IMR-90 (cell line): ENCODE results near the gene MEIOB. TPM values are rescaled to one million over a fixed set of nuclear protein-coding genes. Genes with fewer than 3 reads are reported as not detected.

Experiments
- ATAC-seq: fragments of 200-7000 bp; cut with Tn5 transposase; 2 replicates; pipeline ENCODE4 v1.9.1; 2020; ENCODE audit warnings: low read depth, mild to moderate bottlenecking, moderate library complexity
- BruUV-seq: library from RNA; stranded (reverse); fragments of 400-500 nt; replicated peaks from 2 replicates; lab custom pipeline; 2021; lab: Mats Ljungman, UMichigan
- CTCF ChIA-PET: fragments of 300-600 bp; formaldehyde crosslinking; extraction: SDS; loops from one replicate; lab custom pipeline; 2021; ENCODE audit warnings: antibody characterized with exemption; lab: Yijun Ruan, JAX
- POLR2A ChIA-PET: fragments of 300-600 bp; sonication (Branson Sonifier 250); formaldehyde crosslinking; loops from one replicate; lab custom pipeline; 2022; ENCODE audit warnings: antibody characterized with exemption; ENCODE audit not compliant: unreplicated experiment; lab: Charles Lee
- DNase-seq: peaks from one replicate; pipeline ENCODE4 v3.0.0; 2013
- H2AFZ ChIP-seq: replicated peaks from 2 replicates; pipeline ENCODE3; 2013; ENCODE audit warnings: low read length, mild to moderate bottlenecking; ENCODE audit not compliant: poor library complexity
- H2AK5ac ChIP-seq: 2 replicates; pipeline ENCODE4 v1.6.1; 2013; ENCODE audit warnings: low read depth, low read length, inconsistent platforms
- H2AK9ac ChIP-seq: replicated peaks from 2 replicates; pipeline ENCODE3; 2013; ENCODE audit warnings: mild to moderate bottlenecking, low read depth, low read length, moderate library complexity; ENCODE audit not compliant: poor library complexity
- H2BK120ac ChIP-seq: 2 replicates; pipeline ENCODE4 v1.6.1; 2013; ENCODE audit warnings: low read depth, low read length, inconsistent platforms
- H2BK15ac ChIP-seq: 3 replicates; pipeline ENCODE4 v1.6.1; 2013; ENCODE audit warnings: low read depth, low read length, inconsistent platforms
- H2BK20ac ChIP-seq: 2 replicates; pipeline ENCODE4 v1.6.1; 2013; ENCODE audit warnings: low read depth, mild to moderate bottlenecking, inconsistent platforms, low read length, moderate library complexity
- H2BK5ac ChIP-seq: 2 replicates; pipeline ENCODE4 v1.6.1; 2013; ENCODE audit warnings: mild to moderate bottlenecking, low read depth, low read length, inconsistent platforms; ENCODE audit not compliant: poor library complexity, severe bottlenecking
- H3K14ac ChIP-seq: replicated peaks from 2 replicates; pipeline ENCODE4 v1.6.1; 2013; ENCODE audit warnings: low read depth, low read length, inconsistent platforms
- H3K18ac ChIP-seq: 2 replicates; pipeline ENCODE4 v1.6.1; 2013; ENCODE audit warnings: low read depth, low read length, control low read depth
- H3K23ac ChIP-seq: 2 replicates; pipeline ENCODE4 v1.6.1; 2013; ENCODE audit warnings: low read depth, low read length, inconsistent platforms
- H3K27ac ChIP-seq: 2 replicates; pipeline ENCODE4 v1.5.1; 2013; ENCODE audit warnings: mild to moderate bottlenecking, control low read depth, low read length; ENCODE audit not compliant: insufficient read depth
- H3K27me3 ChIP-seq: 2 replicates; pipeline ENCODE4 v1.6.1; 2013; ENCODE audit warnings: low read length; ENCODE audit not compliant: control insufficient read depth, insufficient read depth
- H3K36me3 ChIP-seq: 2 replicates; pipeline ENCODE4 v1.6.1; 2013; ENCODE audit warnings: low read length, mixed read lengths; ENCODE audit not compliant: control insufficient read depth, insufficient read depth
- H3K4ac ChIP-seq: 2 replicates; pipeline ENCODE4 v1.6.1; 2013; ENCODE audit warnings: low read depth, low read length, inconsistent platforms
- H3K4me1 ChIP-seq: 2 replicates; pipeline ENCODE4 v1.6.1; 2013; ENCODE audit warnings: low read length, mixed read lengths; ENCODE audit not compliant: control insufficient read depth, insufficient read depth
- H3K4me2 ChIP-seq: 2 replicates; pipeline ENCODE4 v1.6.1; 2013; ENCODE audit warnings: low read depth, mild to moderate bottlenecking, control low read depth, low read length, moderate library complexity
- H3K4me3 ChIP-seq: 2 replicates; pipeline ENCODE4 v1.5.1; 2013; ENCODE audit warnings: low read depth, mild to moderate bottlenecking, control low read depth, low read length, moderate library complexity; ENCODE audit not compliant: insufficient read depth
- H3K56ac ChIP-seq: 2 replicates; pipeline ENCODE4 v1.6.1; 2013; ENCODE audit warnings: low read length, inconsistent platforms; ENCODE audit not compliant: insufficient read depth; ENCODE audit errors: extremely low read depth
- H3K79me1 ChIP-seq, 2 experiments: 2 replicates each; pipeline ENCODE4 v1.6.1; 2013; ENCODE audit warnings: low read length in 2 of 2, inconsistent platforms in 1 of 2, low read depth in 1 of 2
- H3K9ac ChIP-seq: 2 replicates; pipeline ENCODE4 v1.6.1; 2013; ENCODE audit warnings: low read depth, low read length, control low read depth
- H3K9me1 ChIP-seq: 2 replicates; pipeline ENCODE4 v1.6.1; 2013; ENCODE audit warnings: low read length, inconsistent platforms; ENCODE audit not compliant: insufficient read depth
- H3K9me3 ChIP-seq: 2 replicates; pipeline ENCODE4 v1.6.1; 2013; ENCODE audit warnings: low read length; ENCODE audit not compliant: control insufficient read depth, insufficient read depth
- H4K20me1 ChIP-seq: 2 replicates; pipeline ENCODE4 v1.6.1; 2013; ENCODE audit warnings: low read length, inconsistent platforms; ENCODE audit not compliant: insufficient read depth
- H4K5ac ChIP-seq: 2 replicates; pipeline ENCODE4 v1.6.1; 2013; ENCODE audit warnings: mild to moderate bottlenecking, low read depth, low read length, control low read depth
- H4K8ac ChIP-seq, 2 experiments: 2 replicates each; pipeline ENCODE4 v1.6.1; 2013; ENCODE audit warnings: low read depth in 2 of 2, low read length in 2 of 2, control low read depth in 1 of 2, inconsistent platforms in 1 of 2
- H4K91ac ChIP-seq: 2 replicates; pipeline ENCODE4 v1.6.1; 2013; ENCODE audit warnings: low read depth, low read length, inconsistent platforms; ENCODE audit not compliant: insufficient read depth
- BHLHE40 ChIP-seq: fragments of 150-350 bp; IDR thresholded peaks from 2 replicates; pipeline ENCODE4 v1.6.1; 2016; ENCODE audit warnings: mild to moderate bottlenecking, low read depth, low read length
- CEBPB ChIP-seq: IDR thresholded peaks from 2 replicates; pipeline ENCODE4 v1.6.1; 2012; ENCODE audit warnings: low read depth, low read length, improper control_type of control experiment
- CHD1 ChIP-seq: IDR thresholded peaks from 2 replicates; pipeline ENCODE4 v1.6.1; 2012; ENCODE audit warnings: low read depth, low read length, improper control_type of control experiment
- FOS ChIP-seq: fragments of 150-350 bp; IDR thresholded peaks from 2 replicates; pipeline ENCODE4 v1.6.1; 2016; ENCODE audit warnings: low read depth, low read length
- MAFK ChIP-seq: IDR thresholded peaks from 2 replicates; pipeline ENCODE4 v1.6.1; 2012; ENCODE audit warnings: low read depth, low read length, improper control_type of control experiment
- MAZ ChIP-seq: IDR thresholded peaks from 2 replicates; pipeline ENCODE4 v1.6.1; 2012; ENCODE audit warnings: low read depth, mild to moderate bottlenecking, low read length, improper control_type of control experiment, moderate library complexity, borderline replicate concordance
- MXI1 ChIP-seq: IDR thresholded peaks from 2 replicates; pipeline ENCODE4 v1.6.1; 2012; ENCODE audit warnings: low read depth, mild to moderate bottlenecking, low read length, moderate library complexity, borderline replicate concordance
- NFE2L2 ChIP-seq: fragments of 150-350 bp; IDR thresholded peaks from 2 replicates; pipeline ENCODE4 v1.6.1; 2016; ENCODE audit warnings: low read depth, mild to moderate bottlenecking, low read length
- POLR2A ChIP-seq: IDR thresholded peaks from 2 replicates; pipeline ENCODE4 v1.6.1; 2012; ENCODE audit warnings: mild to moderate bottlenecking, low read depth, low read length
- RAD21 ChIP-seq: IDR thresholded peaks from 2 replicates; pipeline ENCODE4 v1.6.1; 2012; ENCODE audit warnings: low read length, improper control_type of control experiment
- RCOR1 ChIP-seq: IDR thresholded peaks from 2 replicates; pipeline ENCODE4 v1.6.1; 2012; ENCODE audit warnings: mild to moderate bottlenecking, low read length, improper control_type of control experiment; ENCODE audit not compliant: insufficient replicate concordance
- RFX5 ChIP-seq: IDR thresholded peaks from 2 replicates; pipeline ENCODE4 v1.8.0; 2012; ENCODE audit warnings: low read depth, mild to moderate bottlenecking, low read length, moderate library complexity
- SMC3 ChIP-seq: fragments of 150-350 bp; IDR thresholded peaks from 2 replicates; pipeline ENCODE4 v1.6.1; 2016; ENCODE audit warnings: low read depth, mild to moderate bottlenecking, antibody characterized with exemption, low read length, moderate library complexity
- WGBS, 2 experiments: methylation state at CpG; one replicate each; pipeline versions ENCODE4 v1.1.5 to v1.1.7; 2013; ENCODE audit warnings: missing lambda C conversion rate in 2 of 2; ENCODE audit not compliant: insufficient read length in 1 of 2; ENCODE audit errors: extremely low coverage in 2 of 2; 5-methylcytosine and 5-hydroxymethylcytosine counted together
- dilution Hi-C: fragments of 300-500 bp; cut with HindIII; formaldehyde crosslinking; loops from one replicate; pipeline ENCODE4 v1.14.3; 2018; ENCODE audit warnings: low sequenced_read_pairs; ENCODE audit not compliant: unreplicated experiment
- in situ Hi-C: fragments of 300-500 bp; cut with MboI; formaldehyde crosslinking; loops from 3 replicates; pipeline ENCODE4 v1.14.3; 2019; ENCODE audit warnings: low sequenced_read_pairs, inconsistent platforms, mixed read lengths
- intact Hi-C: fragments of 100-400 bp; cut with micrococcal nuclease; formaldehyde crosslinking; loops from 2 replicates; pipeline ENCODE4 v1.10.0; 2022
- polyA plus RNA-seq, 3 experiments: library from polyadenylated mRNA; depleted of rRNA; stranded (reverse); fragments of >200 nt; gene quantifications; 2 replicates each; pipeline ENCODE4 v1.2.3, GENCODE V29; 2012; ENCODE audit warnings: low replicate concordance in 1 of 3
- total RNA-seq: library from RNA; depleted of rRNA; stranded (reverse); fragments of >200 nt; gene quantifications from 2 replicates; pipeline ENCODE4 v1.2.3, GENCODE V29; 2012
- TF ChIP-seq, protein P1 (sequence below): fragments of 150-350 bp; IDR thresholded peaks from 2 replicates; pipeline ENCODE4 v1.6.1; 2017; ENCODE audit warnings: mild to moderate bottlenecking, antibody characterized with exemption, low read length, low read depth
- TF ChIP-seq, protein P2 (sequence below): fragments of 150-350 bp; IDR thresholded peaks from 2 replicates; pipeline ENCODE4 v1.6.1; 2016; ENCODE audit warnings: low read depth, mild to moderate bottlenecking, low read length, moderate library complexity, borderline replicate concordance
- TF ChIP-seq, protein P3 (sequence below): conservative IDR thresholded peaks from 2 replicates; pipeline ENCODE4 v1.5.1; 2012; ENCODE audit warnings: mild to moderate bottlenecking, low read depth, low read length, improper control_type of control experiment

The MEIOB gene
- total and polyA plus RNA-seq, 2 of the 4 experiments (the other 2 are of a cell fraction), result 0.14 TPM; not detected in 1

DNA sequence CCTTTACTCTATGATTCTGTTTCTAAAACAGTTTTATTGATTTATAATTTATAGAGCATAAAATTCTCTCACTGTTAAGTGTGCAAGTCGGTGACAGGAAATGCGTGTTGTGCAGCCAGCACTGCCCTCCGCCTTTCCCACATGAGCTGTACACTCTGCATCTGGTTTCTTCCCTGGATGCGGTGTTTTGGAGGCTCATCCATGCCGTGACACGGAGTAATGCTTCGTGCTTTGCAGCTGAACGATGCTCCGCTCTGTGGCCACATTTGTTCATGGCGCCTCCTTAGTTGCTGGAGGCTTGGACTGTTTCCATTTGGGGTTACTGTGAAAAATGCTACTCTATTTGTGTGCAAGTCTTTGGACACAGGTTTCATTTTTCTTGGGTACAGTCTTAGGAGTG lies 71.3 kb downstream of the MEIOB start:
- CTCF ChIA-PET, result no interaction called here
- WGBS, 2 experiments, result no CpG with 5 or more reads among the region's 10 CpGs

More for the DNA sequence above, 71.3 kb downstream of the MEIOB start:
- no peak overlapping the region for H4K5ac ChIP-seq
- H3K9me1 ChIP-seq, result no peaks in the 10 kb centered on the region
- peaks cover 5% of the 10 kb centered on the region; the same call in 1 of the 2 replicates for H3K9me3 ChIP-seq
- no peak overlapping the region for H3K56ac ChIP-seq
- H2AK5ac ChIP-seq, result no peak overlapping the region
- H3K27ac ChIP-seq, result no peak overlapping the region
- no peak overlapping the region for H2BK120ac ChIP-seq
- POLR2A ChIA-PET, result no interaction called here
- no peak overlapping the region for H4K91ac ChIP-seq
- H3K79me1 ChIP-seq, result no peaks in the 10 kb centered on the region
- no peak overlapping the region for H2BK20ac ChIP-seq
- no peak overlapping the region for H3K9ac ChIP-seq
- H2AK9ac ChIP-seq, result no peak overlapping the region
- H3K27me3 ChIP-seq, result no peaks in the 10 kb centered on the region
- H2AFZ ChIP-seq, result no peak overlapping the region
- in situ Hi-C loops (no loop called here), intact Hi-C loops (no loop called here), dilution Hi-C loops (no loop called here)
- TF ChIP-seq RAD21 (no peak), FOS (no peak), POLR2A (no peak), CEBPB (no peak), NFE2L2 (no peak), MAFK (no peak), BHLHE40 (no peak), CHD1 (no peak), SMC3 (no peak), RCOR1 (no peak), MAZ (no peak), MXI1 (no peak), RFX5 (no peak)
- TF ChIP-seq, protein P1, sequence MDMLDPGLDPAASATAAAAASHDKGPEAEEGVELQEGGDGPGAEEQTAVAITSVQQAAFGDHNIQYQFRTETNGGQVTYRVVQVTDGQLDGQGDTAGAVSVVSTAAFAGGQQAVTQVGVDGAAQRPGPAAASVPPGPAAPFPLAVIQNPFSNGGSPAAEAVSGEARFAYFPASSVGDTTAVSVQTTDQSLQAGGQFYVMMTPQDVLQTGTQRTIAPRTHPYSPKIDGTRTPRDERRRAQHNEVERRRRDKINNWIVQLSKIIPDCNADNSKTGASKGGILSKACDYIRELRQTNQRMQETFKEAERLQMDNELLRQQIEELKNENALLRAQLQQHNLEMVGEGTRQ, result no peak
- TF ChIP-seq, protein P2, sequence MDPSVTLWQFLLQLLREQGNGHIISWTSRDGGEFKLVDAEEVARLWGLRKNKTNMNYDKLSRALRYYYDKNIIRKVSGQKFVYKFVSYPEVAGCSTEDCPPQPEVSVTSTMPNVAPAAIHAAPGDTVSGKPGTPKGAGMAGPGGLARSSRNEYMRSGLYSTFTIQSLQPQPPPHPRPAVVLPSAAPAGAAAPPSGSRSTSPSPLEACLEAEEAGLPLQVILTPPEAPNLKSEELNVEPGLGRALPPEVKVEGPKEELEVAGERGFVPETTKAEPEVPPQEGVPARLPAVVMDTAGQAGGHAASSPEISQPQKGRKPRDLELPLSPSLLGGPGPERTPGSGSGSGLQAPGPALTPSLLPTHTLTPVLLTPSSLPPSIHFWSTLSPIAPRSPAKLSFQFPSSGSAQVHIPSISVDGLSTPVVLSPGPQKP, result no peak
- TF ChIP-seq, protein P3, sequence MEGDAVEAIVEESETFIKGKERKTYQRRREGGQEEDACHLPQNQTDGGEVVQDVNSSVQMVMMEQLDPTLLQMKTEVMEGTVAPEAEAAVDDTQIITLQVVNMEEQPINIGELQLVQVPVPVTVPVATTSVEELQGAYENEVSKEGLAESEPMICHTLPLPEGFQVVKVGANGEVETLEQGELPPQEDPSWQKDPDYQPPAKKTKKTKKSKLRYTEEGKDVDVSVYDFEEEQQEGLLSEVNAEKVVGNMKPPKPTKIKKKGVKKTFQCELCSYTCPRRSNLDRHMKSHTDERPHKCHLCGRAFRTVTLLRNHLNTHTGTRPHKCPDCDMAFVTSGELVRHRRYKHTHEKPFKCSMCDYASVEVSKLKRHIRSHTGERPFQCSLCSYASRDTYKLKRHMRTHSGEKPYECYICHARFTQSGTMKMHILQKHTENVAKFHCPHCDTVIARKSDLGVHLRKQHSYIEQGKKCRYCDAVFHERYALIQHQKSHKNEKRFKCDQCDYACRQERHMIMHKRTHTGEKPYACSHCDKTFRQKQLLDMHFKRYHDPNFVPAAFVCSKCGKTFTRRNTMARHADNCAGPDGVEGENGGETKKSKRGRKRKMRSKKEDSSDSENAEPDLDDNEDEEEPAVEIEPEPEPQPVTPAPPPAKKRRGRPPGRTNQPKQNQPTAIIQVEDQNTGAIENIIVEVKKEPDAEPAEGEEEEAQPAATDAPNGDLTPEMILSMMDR, result no peak
- H3K4me1 ChIP-seq, result no peaks in the 10 kb centered on the region
- H3K18ac ChIP-seq, result no peak overlapping the region
- H3K14ac ChIP-seq, result no peak overlapping the region
- no peak overlapping the region for H3K4me2 ChIP-seq
- no peak overlapping the region for H2BK15ac ChIP-seq
- H3K4ac ChIP-seq, result no peak overlapping the region
- H3K23ac ChIP-seq, result no peak overlapping the region
- H4K20me1 ChIP-seq, result no peaks in the 10 kb centered on the region
- H3K4me3 ChIP-seq, result no peak overlapping the region
- no peak overlapping the region for H4K8ac ChIP-seq
- DNase-seq, result no peak
- H2BK5ac ChIP-seq, result no peak overlapping the region
- H3K36me3 ChIP-seq, result no peaks in the 10 kb centered on the region
- no peak for ATAC-seq
- BruUV-seq, result no TSS peak
